ENCODE data around the gene CBARP. TPM values are rescaled to one million over a fixed set of nuclear protein-coding genes. Genes with fewer than 3 reads are reported as not detected.

Gene CBARP
- total and polyA plus RNA-seq, 2 of the 13 experiments (the other 11 are each of a cell fraction or from before 2014, with no cell fraction given), result 1.2 to 1.4 TPM

DNA sequence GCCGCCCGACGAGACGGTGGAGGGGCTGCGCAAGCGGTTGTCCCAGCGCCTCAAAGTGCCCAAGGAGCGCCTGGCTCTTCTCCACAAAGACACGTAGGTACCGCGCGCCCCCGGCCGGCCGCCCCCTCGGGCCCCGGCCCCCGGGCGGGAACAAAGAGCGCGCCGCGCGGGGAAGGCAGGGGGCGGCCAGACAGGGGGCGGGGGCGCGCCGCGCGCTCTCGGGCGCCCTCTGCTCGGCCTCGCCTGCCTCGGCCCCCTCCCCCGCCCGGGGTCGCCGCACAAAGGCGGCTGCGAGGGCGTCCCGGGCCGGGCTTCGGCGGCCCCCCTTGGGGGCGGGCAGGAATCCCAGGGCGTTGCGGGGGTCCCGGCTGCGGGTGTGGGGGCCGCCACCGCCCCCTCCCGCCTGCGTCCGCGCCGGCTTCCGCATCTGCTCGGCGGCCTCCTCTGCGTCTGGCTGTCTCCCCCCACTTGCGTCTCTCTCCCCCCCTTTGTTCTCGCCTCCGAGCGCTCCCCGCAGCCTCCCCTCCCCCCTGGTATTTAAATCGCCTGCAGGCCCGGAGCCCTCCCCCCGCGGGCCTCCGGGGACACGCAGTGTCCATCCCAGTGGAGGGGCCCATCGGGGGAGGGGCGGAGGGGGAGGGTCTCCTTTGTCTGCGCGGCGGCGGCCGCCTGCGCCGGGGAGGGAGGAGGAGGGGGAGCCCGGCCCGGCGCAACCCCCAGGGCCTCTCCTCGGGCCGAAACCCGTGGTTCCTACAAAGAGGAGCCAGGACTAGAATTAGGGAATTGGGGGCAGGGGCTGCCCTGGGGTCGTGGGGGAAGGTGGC is 12.8 kb upstream of the CBARP start (continued):
- no peak for TF ChIP-seq NR3C1 (CRISPR knock-in tag; IDR thresholded peaks at IDR 0.05)
- no peak for TF ChIP-seq ESRRA (CRISPR knock-in tag; IDR thresholded peaks at IDR 0.05; ENCODE audit: low read depth)
- TF ChIP-seq ZNF17 (CRISPR knock-in tag; IDR thresholded peaks at IDR 0.05), result no peak
- TF ChIP-seq TCF12 (IDR thresholded peaks at IDR 0.05), result no peak
- TF ChIP-seq TCF12 (CRISPR knock-in tag; IDR thresholded peaks at IDR 0.05), result no peak
- no peak for TF ChIP-seq ZNF569 (CRISPR knock-in tag; IDR thresholded peaks at IDR 0.05; ENCODE audit: borderline replicate concordance)
- no peak for TF ChIP-seq EZH2 (conservative IDR thresholded peaks at IDR 0.05; ENCODE audit: low read depth, low read length)
- no peak for TF ChIP-seq ZNF788 (CRISPR knock-in tag; IDR thresholded peaks at IDR 0.05; ENCODE audit: borderline replicate concordance)
- TF ChIP-seq, protein P1, sequence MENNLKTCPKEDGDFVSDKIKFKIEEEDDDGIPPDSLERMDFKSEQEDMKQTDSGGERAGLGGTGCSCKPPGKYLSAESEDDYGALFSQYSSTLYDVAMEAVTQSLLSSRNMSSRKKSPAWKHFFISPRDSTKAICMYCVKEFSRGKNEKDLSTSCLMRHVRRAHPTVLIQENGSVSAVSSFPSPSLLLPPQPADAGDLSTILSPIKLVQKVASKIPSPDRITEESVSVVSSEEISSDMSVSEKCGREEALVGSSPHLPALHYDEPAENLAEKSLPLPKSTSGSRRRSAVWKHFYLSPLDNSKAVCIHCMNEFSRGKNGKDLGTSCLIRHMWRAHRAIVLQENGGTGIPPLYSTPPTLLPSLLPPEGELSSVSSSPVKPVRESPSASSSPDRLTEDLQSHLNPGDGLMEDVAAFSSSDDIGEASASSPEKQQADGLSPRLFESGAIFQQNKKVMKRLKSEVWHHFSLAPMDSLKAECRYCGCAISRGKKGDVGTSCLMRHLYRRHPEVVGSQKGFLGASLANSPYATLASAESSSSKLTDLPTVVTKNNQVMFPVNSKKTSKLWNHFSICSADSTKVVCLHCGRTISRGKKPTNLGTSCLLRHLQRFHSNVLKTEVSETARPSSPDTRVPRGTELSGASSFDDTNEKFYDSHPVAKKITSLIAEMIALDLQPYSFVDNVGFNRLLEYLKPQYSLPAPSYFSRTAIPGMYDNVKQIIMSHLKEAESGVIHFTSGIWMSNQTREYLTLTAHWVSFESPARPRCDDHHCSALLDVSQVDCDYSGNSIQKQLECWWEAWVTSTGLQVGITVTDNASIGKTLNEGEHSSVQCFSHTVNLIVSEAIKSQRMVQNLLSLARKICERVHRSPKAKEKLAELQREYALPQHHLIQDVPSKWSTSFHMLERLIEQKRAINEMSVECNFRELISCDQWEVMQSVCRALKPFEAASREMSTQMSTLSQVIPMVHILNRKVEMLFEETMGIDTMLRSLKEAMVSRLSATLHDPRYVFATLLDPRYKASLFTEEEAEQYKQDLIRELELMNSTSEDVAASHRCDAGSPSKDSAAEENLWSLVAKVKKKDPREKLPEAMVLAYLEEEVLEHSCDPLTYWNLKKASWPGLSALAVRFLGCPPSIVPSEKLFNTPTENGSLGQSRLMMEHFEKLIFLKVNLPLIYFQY (CRISPR knock-in tag; IDR thresholded peaks at IDR 0.05; ENCODE audit: borderline replicate concordance), result no peak
- TF ChIP-seq, protein P2, sequence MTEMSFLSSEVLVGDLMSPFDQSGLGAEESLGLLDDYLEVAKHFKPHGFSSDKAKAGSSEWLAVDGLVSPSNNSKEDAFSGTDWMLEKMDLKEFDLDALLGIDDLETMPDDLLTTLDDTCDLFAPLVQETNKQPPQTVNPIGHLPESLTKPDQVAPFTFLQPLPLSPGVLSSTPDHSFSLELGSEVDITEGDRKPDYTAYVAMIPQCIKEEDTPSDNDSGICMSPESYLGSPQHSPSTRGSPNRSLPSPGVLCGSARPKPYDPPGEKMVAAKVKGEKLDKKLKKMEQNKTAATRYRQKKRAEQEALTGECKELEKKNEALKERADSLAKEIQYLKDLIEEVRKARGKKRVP (CRISPR knock-in tag; IDR thresholded peaks at IDR 0.05), result no peak
- TF ChIP-seq ZNF430 (CRISPR knock-in tag; IDR thresholded peaks at IDR 0.05), result no peak
- TF ChIP-seq ZNF138 (CRISPR knock-in tag; IDR thresholded peaks at IDR 0.05; ENCODE audit: low read depth), result no peak
- TF ChIP-seq, protein P3, sequence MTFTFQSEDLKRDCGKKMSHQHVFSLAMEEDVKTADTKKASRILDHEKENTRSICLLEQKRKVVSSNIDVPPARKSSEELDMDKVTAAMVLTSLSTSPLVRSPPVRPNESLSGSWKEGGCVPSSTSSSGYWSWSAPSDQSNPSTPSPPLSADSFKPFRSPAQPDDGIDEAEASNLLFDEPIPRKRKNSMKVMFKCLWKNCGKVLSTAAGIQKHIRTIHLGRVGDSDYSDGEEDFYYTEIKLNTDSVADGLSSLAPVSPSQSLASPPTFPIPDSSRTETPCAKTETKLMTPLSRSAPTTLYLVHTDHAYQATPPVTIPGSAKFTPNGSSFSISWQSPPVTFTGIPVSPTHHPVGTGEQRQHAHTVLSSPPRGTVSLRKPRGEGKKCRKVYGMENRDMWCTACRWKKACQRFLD (CRISPR knock-in tag; IDR thresholded peaks at IDR 0.05; ENCODE audit: borderline replicate concordance), result no peak
- no peak for TF ChIP-seq ZSCAN9 (CRISPR knock-in tag; IDR thresholded peaks at IDR 0.05; ENCODE audit: borderline replicate concordance)
- TF ChIP-seq, protein P4, sequence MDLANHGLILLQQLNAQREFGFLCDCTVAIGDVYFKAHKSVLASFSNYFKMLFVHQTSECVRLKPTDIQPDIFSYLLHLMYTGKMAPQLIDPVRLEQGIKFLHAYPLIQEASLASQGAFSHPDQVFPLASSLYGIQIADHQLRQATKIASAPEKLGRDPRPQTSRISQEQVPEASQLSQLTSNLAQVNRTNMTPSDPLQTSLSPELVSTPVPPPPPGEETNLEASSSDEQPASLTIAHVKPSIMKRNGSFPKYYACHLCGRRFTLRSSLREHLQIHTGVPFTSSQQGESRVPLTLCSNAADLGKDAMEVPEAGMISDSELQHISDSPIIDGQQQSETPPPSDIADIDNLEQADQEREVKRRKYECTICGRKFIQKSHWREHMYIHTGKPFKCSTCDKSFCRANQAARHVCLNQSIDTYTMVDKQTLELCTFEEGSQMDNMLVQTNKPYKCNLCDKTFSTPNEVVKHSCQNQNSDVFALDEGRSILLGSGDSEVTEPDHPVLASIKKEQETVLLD (CRISPR knock-in tag; IDR thresholded peaks at IDR 0.05; ENCODE audit: low read depth), result no peak; the same call in 1 of the 2 replicates
- TF ChIP-seq, protein P5, sequence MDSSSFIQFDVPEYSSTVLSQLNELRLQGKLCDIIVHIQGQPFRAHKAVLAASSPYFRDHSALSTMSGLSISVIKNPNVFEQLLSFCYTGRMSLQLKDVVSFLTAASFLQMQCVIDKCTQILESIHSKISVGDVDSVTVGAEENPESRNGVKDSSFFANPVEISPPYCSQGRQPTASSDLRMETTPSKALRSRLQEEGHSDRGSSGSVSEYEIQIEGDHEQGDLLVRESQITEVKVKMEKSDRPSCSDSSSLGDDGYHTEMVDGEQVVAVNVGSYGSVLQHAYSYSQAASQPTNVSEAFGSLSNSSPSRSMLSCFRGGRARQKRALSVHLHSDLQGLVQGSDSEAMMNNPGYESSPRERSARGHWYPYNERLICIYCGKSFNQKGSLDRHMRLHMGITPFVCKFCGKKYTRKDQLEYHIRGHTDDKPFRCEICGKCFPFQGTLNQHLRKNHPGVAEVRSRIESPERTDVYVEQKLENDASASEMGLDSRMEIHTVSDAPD (CRISPR knock-in tag; IDR thresholded peaks at IDR 0.05), result no peak
- no peak for TF ChIP-seq TEAD2 (CRISPR knock-in tag; IDR thresholded peaks at IDR 0.05)
- TF ChIP-seq TSC22D2 (CRISPR knock-in tag; IDR thresholded peaks at IDR 0.05; ENCODE audit: borderline replicate concordance), result no peak
- TF ChIP-seq ZNF263 (CRISPR knock-in tag; IDR thresholded peaks at IDR 0.05), result no peak
- no peak for TF ChIP-seq ZNF713 (CRISPR knock-in tag; IDR thresholded peaks at IDR 0.05)
- TF ChIP-seq HNF4A (CRISPR knock-in tag; IDR thresholded peaks at IDR 0.05), result no peak
- TF ChIP-seq KLF6 (CRISPR knock-in tag; IDR thresholded peaks at IDR 0.05), result no peak
